ENCODE data around the gene PEAK1.

The PEAK1 gene

GRCh38 chr15:77335298-77335697 lies 84.6 kb downstream of the PEAK1 start:
- DNase-seq (ENCODE audit: low read depth): no peak
- no peak overlapping the region for H3K4me3 ChIP-seq (ENCODE audit: low read length)
- no peak for TF ChIP-seq CTCF (conservative IDR thresholded peaks at IDR 0.05; ENCODE audit: low read length)

GRCh38 chr15:77333166-77333565 lies 86.7 kb downstream of the PEAK1 start:
- H3K4me3 ChIP-seq (ENCODE audit: low read length): no peak overlapping the region
- TF ChIP-seq CTCF (conservative IDR thresholded peaks at IDR 0.05; ENCODE audit: low read length): no peak
- no peak for DNase-seq (ENCODE audit: low read depth)

GRCh38 chr15:77329202-77329601 lies 90.7 kb downstream of the PEAK1 start:
- DNase-seq (ENCODE audit: low read depth): peak; percentile 48
- H3K4me3 ChIP-seq (ENCODE audit: low read length): no peak overlapping the region
- no peak for TF ChIP-seq CTCF (conservative IDR thresholded peaks at IDR 0.05; ENCODE audit: low read length)

- no peak for DNase-seq (ENCODE audit: low read depth)
- H3K4me3 ChIP-seq (ENCODE audit: low read length): no peak overlapping the region
- no peak for TF ChIP-seq CTCF (conservative IDR thresholded peaks at IDR 0.05; ENCODE audit: low read length)
Measured at GRCh38 chr15:77327844-77328529, 91.9 kb downstream of the PEAK1 start.

GRCh38 chr15:77327168-77327567 lies 92.7 kb downstream of the PEAK1 start:
- H3K4me3 ChIP-seq (ENCODE audit: low read length): no peak overlapping the region
- no peak for DNase-seq (ENCODE audit: low read depth)
- TF ChIP-seq CTCF (conservative IDR thresholded peaks at IDR 0.05; ENCODE audit: low read length): no peak

GRCh38 chr15:77326366-77326765 lies 93.5 kb downstream of the PEAK1 start:
- DNase-seq (ENCODE audit: low read depth): no peak
- no peak for TF ChIP-seq CTCF (conservative IDR thresholded peaks at IDR 0.05; ENCODE audit: low read length)
- no peak overlapping the region for H3K4me3 ChIP-seq (ENCODE audit: low read length)

- H3K4me3 ChIP-seq (ENCODE audit: low read length): no peak overlapping the region
- DNase-seq (ENCODE audit: low read depth): peak; percentile 87
- TF ChIP-seq CTCF (conservative IDR thresholded peaks at IDR 0.05; ENCODE audit: low read length): no peak
Measured at GRCh38 chr15:77312523-77312922, 107.4 kb downstream of the PEAK1 start.

Data from AG10803 (cell line).